HG03520 (cell line): ENCODE measurements around the gene GTPBP4.

Source experiments
- ATAC-seq: cut with Tn5 transposase; IDR thresholded peaks from one replicate; pipeline ENCODE4 v1.9.1; 2021; ENCODE audit warnings: mild to moderate bottlenecking, moderate library complexity; ENCODE audit not compliant: unreplicated experiment

Gene GTPBP4

GRCh38 chr10:987870-988666, at the start of gene GTPBP4:
Gene GTPBP4, plus strand, starts transcription at chr10:988434. Its CDS starts 46 bp downstream, at chr10:988480.
- peak; percentile 92 for ATAC-seq

- ATAC-seq, result no peak
Measured at GRCh38 chr10:938941-939678, 49.1 kb upstream of the GTPBP4 start.

GRCh38 chr10:943334-944033, 44.8 kb upstream of the GTPBP4 start:
- no peak for ATAC-seq

GRCh38 chr10:944034-944831, 44.0 kb upstream of the GTPBP4 start:
- no peak for ATAC-seq

DNA sequence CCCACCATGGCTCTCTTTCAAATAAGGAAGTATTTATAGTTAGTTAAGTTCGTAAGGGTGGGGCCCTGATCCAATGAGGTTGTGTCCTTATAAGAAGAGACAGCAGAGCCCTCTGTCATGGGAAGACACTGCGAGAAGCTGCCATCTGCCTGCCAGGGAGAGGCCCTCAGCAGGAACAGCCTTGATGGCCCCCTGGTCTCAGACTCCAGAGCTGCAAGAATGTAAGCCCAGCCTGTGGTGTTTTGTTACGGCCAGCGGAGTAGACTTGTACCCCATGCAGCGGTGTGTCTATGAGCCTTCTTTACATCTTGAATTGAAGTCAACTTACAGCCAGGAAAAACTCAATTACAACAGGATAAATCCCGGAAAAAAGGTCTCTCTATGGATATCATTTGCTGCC, 42.5 kb upstream of the GTPBP4 start:
- ATAC-seq, result no peak

DNA sequence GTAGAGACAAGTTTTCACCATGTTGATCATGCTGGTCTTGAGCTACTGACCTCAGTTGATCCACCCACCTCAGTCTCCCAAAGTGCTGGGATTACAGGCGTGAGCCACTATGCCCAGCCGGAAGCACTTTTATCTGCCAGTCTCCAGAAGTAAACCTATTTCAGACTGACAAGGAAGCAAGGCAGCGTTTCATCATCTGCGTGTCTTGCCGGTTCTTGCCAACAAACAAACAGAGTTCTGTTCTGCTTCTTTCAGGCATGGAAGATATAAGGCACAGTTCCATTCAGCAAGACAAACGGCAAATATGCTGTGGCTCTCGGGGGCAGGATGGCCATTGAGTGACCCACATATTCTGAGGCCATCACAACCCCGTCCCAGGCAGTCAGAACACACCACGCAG, 41.2 kb upstream of the GTPBP4 start:
- ATAC-seq, result no peak

- ATAC-seq, result no peak
Measured at GRCh38 chr10:947881-948280, 40.4 kb upstream of the GTPBP4 start.

DNA sequence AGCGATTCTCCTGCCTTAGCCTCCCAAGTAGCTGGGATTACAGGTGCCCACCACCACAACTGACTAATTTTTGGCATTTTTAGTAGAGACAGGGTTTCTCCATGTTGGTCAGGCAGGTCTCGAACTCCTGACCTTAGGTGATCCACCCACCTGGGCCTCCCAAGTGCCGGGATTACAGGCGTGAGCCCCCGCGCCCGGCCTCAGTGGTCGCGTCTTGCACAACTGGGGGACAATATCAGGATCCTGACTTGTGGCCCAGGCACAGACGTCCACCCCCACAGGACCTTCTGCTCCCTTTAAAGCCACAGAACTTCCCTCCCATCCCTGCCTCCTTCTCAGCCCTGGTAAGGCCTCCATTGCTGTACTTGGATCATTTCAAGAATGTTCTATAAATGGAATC, 39.9 kb upstream of the GTPBP4 start:
- ATAC-seq, result no peak

- no peak for ATAC-seq
Measured at GRCh38 chr10:949446-949845, 38.8 kb upstream of the GTPBP4 start.

GRCh38 chr10:953836-954235, 34.4 kb upstream of the GTPBP4 start:
- ATAC-seq, result no peak

DNA sequence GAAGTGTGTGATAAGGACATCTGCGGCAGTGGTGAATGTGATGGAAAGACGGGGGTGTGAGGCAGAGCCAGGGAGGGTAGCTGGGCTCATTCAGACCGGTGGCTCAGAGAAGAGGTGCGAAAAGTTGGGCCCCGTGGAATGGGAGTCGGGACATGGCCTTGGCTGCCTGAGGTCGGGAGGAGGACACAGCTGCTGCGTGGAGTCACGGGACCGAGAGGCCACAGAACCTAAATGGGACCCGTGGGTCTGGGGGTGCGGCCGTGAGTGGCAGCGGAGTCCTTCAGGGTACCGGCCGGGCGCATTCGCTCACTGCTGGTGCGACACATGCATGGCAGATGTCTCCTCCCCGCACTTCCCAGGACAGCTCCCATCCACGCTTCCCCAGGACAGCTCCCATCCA, 33.8 kb upstream of the GTPBP4 start:
- no peak for ATAC-seq

- ATAC-seq, result no peak
Measured at GRCh38 chr10:955127-955819, 33.0 kb upstream of the GTPBP4 start.

DNA sequence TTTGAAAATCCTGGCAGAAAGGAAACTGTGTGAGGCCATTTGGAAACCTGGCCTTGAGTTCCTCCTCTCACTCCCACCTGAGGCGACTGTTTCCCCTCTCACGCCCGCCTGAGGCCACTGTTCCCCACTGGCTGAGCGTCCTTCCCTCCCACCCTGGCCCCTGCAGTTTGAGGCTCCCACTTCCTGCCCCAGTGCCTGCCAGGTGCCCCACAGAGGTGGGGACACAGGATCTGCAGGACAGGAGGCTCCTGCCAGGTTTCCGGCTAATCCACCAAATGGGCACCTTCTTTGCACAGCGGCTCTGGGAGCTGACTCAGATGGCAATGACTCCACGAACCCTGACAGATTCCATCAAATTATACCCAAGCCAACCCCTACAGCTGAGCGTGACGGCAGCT, 32.4 kb upstream of the GTPBP4 start:
- no peak for ATAC-seq

GRCh38 chr10:958106-958505, 30.1 kb upstream of the GTPBP4 start:
- no peak for ATAC-seq

GRCh38 chr10:958856-959255, 29.4 kb upstream of the GTPBP4 start:
- no peak for ATAC-seq

GRCh38 chr10:962342-962741, 25.9 kb upstream of the GTPBP4 start:
- ATAC-seq, result no peak

DNA sequence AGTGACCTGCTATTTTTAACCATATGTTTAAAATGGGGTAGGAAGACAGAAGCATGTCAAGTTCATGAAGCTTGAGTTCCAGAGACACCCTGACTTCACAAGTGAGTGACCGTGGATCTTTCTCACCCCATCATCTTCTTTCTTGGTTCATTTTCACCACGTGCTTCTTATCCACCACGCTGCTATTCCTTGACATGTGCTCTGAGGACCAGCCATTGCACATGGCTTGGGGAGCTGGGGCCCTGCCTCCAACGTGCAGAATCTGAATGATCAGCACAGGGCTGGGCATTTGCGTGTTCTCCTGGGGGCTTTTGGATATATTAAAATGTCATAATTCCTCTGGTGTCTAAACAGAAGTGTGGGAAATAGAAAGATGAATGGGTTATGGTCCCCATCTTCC, 25.0 kb upstream of the GTPBP4 start:
- no peak for ATAC-seq

DNA sequence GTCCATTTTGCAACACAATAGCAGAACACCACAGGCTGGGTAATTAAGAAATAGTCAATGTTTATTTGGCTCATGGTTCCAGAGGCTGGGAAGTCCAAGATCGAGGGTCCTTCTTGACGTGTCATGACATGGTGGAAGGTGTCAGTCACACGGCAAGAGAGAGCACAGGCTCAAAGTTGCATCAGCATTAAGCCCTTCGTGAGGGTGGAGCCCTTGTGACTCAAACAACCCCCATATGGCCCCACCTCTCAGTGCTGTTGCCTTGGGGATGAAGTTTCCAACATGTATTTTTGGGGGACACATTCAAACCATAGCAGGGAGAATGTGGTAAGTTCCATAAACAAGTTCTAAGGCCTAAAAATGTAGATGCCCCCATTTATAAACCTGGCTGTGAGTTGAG, 24.6 kb upstream of the GTPBP4 start:
- ATAC-seq, result no peak

DNA sequence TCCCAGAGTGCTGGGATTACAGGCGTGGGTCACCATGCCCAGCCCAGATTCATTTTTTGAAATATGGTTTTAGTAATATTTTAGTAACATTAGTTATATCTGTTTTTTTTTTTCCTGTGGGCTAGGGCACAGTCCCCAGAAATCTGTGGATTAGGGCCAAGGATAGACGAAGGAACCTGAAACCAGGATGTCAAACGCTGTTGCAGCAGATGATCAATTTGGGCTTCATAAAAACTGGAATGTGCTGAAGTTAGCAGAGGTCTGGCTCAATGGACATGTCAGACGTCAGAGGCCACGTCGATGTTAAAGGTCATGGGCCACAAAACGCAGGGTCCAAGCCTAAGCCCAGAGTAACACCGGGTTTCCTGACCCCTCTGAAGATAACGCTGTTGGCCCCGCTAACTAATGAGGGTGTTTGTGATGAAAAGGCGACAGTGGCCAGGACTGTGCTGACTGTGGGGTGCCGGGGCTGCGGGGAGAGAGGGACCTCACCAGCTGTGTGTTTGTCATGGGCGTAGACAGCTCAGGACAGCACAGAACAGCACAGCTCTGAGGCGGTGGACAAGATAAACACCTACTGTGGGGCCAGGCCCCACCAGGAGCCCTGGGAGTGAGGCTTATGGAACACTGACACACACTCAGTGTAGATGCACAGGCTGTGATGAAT, 23.8 kb upstream of the GTPBP4 start:
- ATAC-seq, result no peak

- no peak for ATAC-seq
Measured at GRCh38 chr10:964988-965417, 23.2 kb upstream of the GTPBP4 start.
